GM21367 (cell line): ENCODE measurements around the gene MNX1.

Source experiments
- ATAC-seq: cut with Tn5 transposase; IDR thresholded peaks from one replicate; pipeline ENCODE4 v1.9.1; 2021; ENCODE audit not compliant: unreplicated experiment

MNX1 gene

DNA sequence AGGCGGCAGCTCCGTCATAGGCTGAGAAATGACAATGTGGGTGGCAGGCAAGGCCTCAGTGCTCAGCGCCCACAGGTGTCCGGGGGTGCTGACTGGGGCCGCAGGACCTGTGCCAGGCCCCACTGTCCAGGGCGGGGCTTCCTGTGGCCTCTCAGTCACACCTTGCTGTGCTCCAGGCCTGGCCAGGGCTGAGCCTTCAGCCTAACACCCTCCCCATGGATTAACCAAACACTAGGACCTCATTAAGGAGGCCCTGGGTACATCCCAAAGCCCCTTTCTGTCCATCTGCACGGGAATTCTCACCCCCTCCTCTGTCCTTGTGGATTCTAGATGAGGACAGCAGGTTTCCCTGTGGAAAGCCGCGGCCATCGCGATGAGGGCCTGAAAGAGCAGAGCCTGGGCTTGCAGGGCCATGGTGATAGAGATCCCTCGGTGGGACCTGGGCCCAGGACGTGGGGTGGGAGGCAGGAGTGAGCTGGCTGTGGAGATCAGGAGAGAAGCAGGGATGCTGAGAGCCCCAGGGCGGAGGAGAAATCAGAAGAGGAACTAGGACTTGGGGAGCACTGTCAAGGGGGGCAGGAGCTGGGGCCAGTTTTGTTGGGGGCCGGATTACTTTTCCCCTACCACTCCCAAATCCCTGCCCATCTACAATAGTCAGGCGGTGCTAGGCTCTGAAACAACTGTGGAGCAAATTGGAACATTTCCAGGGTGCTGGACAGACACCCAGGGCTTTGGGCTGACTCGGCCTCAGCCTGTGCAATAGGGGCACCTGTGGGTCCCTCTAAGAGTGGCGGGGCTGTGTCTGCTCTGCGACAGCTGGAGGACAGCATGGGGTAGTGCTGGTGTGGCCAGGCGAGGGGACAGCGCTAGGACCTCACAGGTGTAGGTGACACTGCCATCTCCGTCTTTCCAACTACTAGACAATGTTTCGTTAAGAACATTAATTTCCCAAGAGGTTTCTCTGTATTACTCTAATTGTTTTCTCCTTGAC lies 23.3 kb upstream of the MNX1 start:
- no peak for ATAC-seq

DNA sequence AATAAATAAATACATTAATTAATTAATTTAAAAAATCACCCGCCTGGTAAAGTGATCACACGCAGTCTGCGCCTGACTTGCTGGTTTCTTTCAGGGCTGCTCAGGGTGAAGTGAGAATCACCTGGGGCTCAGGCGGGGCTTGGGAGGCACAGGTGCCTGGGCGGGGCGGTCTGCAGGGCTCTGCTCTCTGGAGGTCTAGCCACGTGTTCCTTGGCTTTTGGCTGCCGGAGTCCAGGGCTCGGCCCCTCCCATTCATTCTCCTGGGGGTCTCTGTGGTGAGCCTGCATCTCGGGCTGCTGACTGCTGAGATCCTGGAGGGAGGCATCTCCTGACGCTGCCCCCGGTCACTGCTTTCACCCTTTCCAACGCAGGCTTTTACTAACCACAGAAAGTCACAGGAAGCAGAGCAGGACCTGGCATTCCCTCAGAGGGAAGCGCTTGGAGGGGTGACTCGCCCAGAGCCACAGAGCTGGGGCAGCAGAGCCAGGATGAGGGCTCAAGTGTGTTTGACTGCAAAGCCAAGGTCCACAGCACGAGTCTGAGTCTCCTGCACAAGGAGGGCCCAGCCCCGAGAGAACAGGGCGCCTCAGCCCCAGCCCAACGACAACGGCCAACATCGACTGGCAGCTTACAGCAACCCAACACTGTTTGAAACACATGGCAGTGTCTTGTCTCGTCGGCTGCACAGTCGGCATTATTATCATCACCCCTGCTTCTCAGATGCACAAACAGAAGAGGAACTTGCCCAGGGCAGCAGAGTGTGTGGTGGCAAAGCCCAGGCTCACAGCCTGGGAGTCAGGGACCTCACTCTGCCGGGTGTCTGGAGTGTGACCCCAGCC lies 22.4 kb upstream of the MNX1 start:
- ATAC-seq, result no peak

DNA sequence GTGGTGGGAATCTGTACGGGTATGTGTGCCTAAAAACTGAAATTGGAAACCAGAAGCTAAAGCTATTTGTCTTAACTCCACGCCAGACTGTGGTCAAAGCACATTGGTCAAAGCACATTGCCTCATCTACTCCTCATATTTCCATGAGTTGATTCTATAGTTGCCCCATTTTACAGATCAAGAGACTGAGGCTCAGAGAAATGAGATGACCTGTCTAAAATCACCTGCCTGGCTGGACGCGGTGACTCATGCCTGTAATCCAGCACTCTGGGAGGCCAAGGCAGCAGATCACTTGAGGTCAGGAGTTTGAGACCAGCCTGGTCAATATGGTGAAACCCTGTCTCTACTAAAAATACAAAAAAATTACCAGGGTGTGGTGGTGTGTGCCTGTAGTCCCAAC lies 21.7 kb upstream of the MNX1 start:
- ATAC-seq, result no peak

DNA sequence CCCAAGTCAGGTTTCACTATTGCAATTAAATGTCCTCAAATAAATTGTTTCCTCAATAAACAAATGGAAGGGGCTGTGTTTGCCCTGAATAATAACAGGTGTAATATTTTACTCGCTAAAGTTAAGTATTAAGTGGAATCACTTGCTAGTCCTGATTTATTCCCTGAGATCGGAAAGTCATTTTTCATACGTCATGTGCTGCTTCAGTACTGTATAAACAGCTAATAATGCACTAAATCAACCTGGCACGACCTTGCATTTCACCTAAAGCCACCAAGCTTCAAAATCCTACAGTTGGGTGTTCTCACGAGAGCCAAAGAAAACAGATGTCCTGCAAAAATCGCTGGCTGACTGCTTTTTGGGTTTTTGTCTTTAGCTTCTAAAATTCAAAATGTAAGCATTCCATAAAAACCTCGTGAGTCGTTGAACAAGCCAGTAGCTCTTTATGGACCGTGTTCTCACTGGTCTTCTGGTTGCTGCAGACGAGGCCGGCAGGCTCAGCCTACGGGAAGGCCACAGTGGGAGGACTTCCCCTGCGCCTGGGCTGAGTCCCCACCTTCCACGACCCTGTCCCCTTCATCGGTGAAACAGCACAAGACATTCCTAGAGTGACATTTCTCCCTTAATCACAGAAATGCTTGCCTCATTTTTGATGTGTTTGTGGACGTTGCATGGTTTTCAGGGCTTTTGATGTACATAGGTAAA lies 17.9 kb upstream of the MNX1 start:
- ATAC-seq, result no peak

DNA sequence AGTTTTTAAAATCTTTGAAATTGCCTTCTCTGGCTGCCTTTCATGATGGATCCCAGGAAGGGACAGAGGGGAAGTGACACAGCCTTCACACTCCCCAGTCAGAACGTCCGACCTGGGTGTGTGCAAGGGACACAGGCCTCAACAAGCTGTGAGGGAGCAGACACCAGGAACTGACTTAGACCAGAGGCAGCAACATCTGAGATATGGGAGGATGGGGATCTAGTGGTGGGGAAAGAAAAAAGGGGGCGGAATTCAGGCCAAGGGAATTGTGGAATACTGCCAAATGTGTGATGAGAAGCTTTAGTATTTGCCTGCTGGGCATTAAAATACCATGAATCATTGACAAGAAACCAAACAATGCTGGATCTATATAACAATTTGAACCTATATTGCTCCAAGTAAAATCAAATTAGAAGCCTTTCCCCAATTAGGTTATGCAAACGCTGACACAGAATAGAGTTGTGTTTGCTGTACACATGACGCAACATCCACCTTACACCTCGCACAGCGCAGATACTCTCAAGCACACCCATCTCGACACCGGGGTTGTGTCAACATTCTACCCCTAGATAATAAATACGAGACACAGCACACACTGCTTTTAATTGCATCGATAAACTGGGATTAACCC lies 17.2 kb upstream of the MNX1 start:
- ATAC-seq, result no peak

DNA sequence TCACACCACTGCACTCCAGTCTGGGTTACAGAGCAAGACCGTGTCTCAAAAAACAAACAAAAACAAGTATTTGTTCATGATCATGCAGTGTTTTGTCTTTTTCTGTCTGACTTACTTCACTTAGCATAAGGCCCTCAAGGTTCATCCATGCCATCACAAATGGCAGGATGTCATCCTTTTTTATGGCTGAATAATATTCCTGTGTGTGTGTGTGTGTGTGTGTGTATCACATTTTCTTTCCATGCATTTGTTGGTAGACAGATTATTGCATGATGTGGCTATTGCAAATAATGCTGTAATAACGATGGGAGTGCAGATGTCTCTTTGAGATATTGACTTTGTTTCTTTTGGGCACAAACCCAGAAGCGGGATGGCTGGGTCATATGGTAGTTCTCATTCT lies 14.3 kb upstream of the MNX1 start:
- no peak for ATAC-seq

DNA sequence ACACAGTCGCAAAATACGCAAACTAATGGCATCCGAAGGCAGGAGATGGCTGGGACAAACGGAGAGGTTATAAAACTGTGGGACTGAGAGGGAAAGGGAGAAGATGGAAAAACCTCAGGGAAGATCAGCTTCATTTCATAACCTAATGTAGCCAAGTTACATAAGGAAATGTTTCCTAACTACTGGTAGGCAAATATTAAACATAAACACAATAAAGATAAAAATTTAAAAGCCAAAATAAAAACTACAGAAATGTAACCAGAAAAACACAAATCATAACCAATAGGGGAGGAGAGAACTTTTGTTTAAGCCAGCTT lies 13.1 kb upstream of the MNX1 start:
- ATAC-seq, result no peak

DNA sequence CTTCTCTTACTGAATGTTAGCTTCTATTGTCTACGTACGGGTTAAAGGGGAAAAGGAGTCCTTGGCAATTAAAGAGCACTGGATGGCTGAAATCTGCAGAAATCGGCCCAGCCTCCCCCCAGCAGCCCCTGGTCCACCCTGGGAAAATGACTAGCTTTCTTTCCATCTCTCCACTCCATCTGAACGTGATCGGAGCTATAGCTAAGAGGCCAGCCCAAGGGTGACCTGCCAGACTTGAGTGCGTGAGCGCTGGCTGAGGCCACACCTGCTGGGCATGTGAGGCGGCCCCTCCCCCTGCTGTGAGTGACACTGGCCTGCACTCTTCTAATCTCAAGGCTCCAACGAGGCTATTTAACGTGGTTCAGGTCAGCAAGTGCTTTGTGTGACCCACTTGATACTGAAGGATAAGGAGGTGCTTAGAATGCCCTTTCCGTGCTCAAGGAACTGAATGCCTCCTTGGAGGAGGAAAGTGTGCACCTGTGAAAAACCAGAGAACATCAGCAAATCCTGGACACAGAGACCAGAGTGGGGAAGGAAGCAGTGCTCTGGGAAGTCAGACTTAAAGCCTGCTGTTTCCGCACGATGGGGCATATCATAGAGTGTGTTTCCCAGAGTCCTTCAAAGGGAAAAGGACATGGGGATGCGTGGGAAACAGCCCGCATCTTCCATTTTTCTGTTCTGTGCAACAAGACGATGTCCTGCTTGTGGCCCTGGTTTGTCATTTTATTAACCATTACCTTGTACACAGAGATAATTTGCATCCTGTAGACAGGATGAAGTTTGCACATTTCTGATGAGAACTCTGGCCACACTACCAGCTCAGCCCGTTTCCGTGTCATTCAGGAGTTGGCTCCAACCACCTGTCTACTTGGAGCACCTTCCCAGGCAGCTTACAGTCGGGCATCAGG lies 12.5 kb upstream of the MNX1 start:
- no peak for ATAC-seq

DNA sequence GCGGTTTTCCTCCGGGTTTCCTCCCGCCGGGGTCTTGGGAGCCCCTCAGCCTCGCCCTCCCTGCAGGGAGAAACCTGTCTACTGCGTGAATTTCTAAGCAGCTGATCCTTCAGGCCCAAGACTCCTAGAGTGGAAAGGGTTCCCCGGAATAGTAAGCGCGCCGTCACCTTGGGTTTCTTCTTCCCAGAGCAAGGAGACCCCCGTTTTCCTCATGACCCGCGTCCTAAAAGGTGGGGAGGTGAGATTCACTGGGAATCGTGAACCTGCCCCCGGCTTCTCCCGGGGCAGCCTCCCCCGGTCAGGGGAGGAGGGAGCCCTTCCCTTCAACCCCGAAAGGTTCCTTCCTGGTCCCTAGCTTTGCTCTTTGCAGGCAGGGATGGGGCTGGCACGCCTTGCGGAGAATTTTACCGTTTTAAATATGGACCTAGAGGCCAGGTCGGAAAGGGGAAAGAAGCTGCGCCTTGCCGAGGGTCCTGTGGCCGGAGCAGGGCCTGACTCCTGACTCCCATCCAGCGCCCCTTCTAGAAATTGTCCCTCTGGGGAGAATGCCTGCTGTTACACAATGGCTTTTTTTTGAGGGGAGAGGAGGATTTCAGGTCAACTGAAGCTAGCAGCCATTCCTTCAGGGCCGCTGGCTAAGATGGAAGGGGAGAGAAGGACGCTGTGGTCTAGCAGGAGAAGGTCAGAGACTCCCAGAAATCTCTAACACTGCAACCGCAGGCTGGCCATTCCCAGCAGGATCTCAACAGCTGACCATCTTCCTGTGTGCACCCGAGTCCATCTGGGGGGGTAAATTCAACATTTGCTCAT lies 11.6 kb upstream of the MNX1 start:
- ATAC-seq, result no peak

DNA sequence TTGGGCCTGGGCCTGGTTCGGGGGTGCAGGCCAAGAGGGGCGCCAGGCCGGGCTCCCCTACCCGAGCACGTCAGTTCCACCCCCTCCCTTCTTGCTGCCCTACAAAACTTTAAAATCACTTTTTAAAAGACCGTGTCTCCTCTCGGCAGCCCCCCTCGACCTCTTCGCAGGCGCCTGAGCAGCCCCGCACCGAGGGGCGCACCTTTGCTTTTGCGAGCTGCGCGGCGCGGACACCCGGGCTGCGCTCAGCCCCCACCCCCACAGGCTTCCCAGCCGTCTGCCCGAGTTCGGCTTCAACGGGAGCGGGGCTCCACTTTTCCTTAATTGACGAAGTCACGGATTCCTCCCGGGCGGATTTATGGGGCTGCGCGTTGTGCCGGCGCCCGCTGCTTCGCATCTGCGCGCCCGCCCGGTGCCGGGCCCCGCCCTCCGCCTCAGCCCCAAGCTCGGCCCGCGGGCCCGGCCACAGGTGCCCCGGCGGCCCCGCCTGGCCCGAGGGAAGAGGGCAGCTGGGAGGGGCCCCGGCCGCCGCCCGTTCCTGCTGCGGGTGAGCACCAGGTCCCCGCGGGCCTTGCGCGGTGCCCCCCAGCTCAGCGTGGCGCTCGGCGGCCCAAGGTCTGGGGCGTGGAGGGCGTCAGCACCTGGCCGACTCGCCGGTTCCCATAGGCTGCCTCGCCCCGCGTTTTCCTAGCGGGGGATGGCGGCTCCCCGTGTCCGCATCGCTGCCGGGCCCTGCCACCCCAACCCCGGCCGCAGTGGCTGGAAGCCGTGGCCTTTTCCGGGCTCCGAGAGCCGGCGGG lies 10.8 kb upstream of the MNX1 start:
- no peak for ATAC-seq

DNA sequence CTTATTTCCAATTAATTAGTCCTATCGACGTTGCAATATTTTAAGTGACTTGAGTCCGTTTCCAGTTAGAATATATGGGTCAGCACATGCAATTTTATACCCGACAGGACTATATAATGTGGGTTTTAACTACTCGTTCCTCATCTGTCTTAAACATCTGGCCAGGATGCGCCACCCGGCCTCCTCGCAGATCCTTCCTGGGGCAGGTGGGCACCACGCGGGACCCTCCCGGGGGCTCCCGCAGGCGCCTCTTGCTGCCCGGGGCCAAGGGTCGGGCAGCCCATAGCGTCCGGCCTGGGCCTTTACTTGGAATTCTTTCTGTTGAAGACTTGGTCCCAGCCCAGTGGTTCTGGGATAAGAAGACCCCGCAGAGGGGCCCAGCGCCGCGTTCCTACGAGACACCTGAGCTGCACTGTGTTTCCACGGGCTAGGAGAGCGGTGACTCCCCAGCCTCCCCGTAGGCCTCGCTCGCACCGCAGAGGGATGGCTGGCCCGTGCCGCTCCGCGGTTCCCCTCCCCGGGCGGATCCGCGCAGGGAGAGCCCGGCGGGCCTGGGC lies 10.1 kb upstream of the MNX1 start:
- ATAC-seq, result no peak

DNA sequence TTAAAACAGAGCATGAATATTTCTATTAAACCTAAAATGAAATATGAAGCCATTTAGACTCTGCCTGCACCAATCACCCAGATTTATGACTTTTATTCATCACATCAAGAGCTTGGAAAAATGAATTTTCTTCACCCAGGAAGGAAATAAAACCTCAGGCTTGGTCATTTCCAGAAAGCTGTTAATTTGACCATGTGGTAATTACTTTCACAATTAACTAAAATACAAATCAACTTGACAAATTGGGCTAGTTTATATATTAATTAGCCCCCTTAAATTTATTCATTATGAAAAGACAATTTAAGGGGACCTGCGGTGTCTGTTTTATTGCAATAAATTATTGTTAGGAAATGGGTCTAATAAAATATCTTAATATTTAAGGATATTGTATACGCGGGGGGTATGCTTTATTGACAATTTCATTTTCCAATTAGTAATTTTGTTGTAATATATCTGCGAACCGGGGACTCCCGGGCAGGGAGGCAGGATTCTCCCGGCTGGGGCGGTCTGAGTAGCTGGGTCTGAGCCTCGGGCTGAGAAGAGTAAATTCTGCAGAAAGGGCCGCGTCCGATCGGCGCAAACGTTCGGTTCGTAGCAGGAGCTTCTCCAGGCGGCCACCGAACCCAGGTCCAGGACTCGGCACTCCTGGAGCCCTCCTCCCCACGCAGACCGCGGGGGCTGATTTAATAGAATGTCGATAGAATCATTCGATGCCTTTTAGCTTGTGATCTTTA lies 9.4 kb upstream of the MNX1 start:
- no peak for ATAC-seq

DNA sequence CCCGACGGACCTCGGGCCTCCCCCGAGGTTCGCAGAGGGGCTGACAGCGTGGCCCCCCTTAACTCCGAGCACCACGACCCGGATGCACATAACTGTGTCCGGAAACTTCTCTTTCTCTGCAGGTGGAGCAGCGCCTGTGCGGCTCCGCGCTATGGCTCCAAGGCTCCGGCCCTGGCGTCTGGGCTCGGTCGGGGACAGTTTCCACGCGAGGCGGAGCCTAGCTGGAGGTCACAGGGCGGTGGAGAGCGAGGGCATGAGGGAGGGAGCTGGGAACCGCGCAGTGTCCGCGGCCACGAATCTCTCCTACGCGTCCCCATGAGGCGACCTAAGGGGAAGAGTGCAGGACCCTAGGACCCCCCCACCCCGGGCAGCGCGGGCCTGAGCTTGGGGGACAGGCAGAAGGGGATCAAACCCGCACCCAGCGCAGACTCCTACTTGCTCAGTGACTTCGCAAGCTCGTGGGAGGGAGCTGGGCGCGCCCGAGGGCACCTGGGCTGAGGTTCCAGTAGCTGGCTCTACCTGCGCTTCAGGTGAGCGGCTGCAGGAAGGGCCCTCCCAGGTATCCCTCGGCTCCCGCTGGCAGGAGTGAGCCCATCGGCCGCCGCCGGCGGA lies 8.6 kb upstream of the MNX1 start:
- ATAC-seq, result no peak

DNA sequence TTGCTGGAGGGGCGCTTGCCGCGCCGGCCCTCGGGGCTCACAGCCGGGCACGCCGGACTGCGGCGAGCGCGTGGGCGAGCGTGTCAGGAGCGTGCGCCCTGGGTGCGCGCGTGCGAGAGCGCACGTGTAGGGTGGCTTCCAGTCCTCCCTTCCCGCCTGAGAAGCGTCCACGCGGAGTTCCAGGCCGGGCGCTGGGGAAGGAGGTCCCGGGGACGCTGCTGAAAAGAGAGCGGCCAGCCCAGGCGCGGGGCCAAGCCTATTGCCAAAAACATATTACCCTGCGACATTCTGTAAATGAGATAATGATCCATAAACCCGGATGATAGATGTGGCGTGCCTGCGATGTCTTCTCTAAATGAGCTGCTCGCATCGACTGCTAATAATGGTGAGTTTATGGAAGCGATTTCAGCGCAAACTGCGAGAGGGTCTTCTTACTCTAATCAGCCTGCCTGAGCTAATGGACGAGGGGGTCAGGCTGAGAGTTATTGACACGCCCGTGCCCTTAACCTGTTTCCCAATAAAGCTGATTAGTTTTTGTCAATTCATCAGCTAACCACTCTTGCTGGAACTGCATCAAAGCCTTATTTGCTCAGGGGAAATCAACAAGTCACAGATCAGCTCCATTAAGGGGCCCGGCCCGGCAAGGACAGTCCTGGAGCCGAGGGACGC lies 8.0 kb upstream of the MNX1 start:
- ATAC-seq, result no peak

DNA sequence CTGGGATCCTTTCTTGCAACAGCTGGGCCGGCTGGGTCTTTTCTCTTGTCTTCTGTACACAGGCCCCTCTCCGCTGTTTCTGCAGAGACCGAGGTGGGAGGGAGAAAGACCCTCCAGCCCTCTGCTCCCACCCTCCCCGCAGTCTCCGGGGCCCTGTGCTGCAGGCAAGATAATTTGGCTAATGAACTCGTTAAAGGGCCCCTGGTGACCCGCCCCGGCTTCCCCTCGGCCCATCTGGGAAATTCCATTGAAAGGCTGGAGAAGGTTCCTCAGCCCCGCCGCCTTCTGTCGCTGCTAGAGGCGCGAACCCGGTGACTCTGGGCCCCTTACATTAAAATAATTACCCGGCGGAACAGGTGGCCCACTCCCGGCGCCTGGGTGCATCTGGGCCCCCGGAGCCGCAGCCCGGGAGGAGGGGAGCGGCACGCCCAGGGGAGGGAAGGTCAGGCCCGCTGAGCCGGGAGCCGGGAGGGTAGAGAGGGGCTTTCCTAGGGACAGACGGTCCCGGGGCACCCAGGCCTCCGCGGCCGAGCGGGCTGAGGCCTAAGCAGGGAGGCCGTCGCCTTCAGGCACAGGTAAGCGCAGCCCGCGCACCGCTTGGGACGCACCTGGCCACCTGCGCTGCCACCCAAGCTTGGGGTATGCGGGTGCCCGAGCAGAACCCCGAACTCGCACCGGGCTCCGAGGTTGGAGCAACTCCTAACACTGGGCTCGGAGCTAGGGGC lies 7.3 kb upstream of the MNX1 start:
- no peak for ATAC-seq

DNA sequence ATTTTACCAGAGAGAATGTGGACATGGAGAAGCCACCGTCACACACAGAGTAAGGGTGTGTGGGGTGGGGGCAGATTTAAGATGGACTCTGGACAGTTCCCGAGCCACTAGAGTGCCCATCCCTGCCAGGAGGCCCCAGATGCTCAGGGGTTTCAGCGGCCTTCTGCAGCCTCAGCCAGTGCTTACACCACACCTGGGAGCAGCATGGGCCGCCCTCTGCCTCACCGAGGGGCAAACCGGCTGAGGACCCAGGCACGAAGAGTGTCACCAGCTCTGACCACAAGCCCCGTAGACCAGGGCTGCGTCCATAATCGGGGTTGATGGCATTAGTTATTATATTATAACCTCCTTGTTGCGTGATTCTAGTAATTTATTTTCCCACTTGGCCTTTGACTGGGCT lies 6.7 kb upstream of the MNX1 start:
- no peak for ATAC-seq
